Endothelial cell of umbilical vein (primary cell): ENCODE measurements around the gene CLEC18B.

Source experiments
- EZH2 ChIP-seq: IDR thresholded peaks from 2 replicates; pipeline ENCODE4 v1.6.1; 2012; ENCODE audit warnings: borderline replicate concordance, low read depth, mild to moderate bottlenecking, moderate library complexity, low read length, inconsistent platforms; ENCODE audit not compliant: severe bottlenecking
- JUN ChIP-seq: IDR thresholded peaks from 2 replicates; pipeline ENCODE4 v1.6.1; 2011; ENCODE audit warnings: borderline replicate concordance, low read depth; ENCODE audit not compliant: insufficient read length, insufficient read depth
- MYC ChIP-seq: IDR thresholded peaks from one replicate; pipeline ENCODE4 v1.6.1; 2011; ENCODE audit warnings: mild to moderate bottlenecking, low read depth, low read length
- POLR2AphosphoS5 ChIP-seq: IDR thresholded peaks from 2 replicates; pipeline ENCODE4 v1.6.1; 2012; ENCODE audit warnings: low read depth, mild to moderate bottlenecking, control low read depth, low read length, moderate library complexity; ENCODE audit not compliant: insufficient read depth
- TF ChIP-seq, protein P1 (sequence below), 2 donors: IDR thresholded peaks; 1 replicate in 1 of 2; 2 replicates in 1 of 2; pipeline ENCODE4 v1.5.1; 2011; ENCODE audit warnings: low read length in 2 of 2, mild to moderate bottlenecking in 2 of 2, moderate library complexity in 2 of 2, control low read depth in 1 of 2, inconsistent platforms in 1 of 2, low read depth in 1 of 2; ENCODE audit not compliant: insufficient read depth in 1 of 2; ENCODE audit errors: extremely low read depth in 1 of 2

DNA sequence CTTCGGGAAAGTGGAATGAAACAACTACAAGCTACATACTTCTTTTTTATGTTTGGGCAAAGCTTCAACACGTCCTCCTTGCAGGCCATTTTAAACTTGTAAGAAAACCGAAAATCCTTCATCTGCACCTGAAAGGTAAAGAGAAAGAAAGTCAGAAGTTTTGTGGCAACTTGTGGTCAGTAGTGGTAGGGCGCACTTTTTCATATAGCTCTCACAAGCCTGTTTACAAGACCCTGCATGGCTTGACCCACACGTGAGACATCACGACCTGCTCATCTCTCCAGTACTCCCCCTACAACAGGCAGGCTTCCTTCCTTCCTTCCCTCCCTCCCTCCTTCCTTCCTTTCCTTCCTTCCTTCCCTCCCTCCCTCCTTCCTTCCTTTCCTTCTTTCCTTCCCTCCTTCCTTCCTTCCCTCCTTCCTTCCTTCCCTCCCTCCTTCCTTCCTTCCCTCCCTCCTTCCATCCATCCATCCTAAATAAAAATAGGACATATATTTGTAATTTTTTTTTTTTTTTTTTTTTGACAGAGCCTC is 48.7 kb upstream of the CLEC18B start:
- no peak for TF ChIP-seq POLR2AphosphoS5
- TF ChIP-seq, protein P1, sequence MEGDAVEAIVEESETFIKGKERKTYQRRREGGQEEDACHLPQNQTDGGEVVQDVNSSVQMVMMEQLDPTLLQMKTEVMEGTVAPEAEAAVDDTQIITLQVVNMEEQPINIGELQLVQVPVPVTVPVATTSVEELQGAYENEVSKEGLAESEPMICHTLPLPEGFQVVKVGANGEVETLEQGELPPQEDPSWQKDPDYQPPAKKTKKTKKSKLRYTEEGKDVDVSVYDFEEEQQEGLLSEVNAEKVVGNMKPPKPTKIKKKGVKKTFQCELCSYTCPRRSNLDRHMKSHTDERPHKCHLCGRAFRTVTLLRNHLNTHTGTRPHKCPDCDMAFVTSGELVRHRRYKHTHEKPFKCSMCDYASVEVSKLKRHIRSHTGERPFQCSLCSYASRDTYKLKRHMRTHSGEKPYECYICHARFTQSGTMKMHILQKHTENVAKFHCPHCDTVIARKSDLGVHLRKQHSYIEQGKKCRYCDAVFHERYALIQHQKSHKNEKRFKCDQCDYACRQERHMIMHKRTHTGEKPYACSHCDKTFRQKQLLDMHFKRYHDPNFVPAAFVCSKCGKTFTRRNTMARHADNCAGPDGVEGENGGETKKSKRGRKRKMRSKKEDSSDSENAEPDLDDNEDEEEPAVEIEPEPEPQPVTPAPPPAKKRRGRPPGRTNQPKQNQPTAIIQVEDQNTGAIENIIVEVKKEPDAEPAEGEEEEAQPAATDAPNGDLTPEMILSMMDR (IDR thresholded peaks at IDR 0.05; ENCODE audit: extremely low read depth in 1 of 2, insufficient read depth in 1 of 2, low read depth in 1 of 2, low read length in 2 of 2) = no peak
- TF ChIP-seq JUN = no peak
- TF ChIP-seq MYC = no peak
- TF ChIP-seq EZH2 = no peak
